ENCODE data around the gene PPIG. TPM values are rescaled to one million over a fixed set of nuclear protein-coding genes. Genes with fewer than 3 reads are reported as not detected.

Gene PPIG
- total and polyA plus RNA-seq, 9 of the 15 experiments (the other 6 are each of a cell fraction or from before 2014, with no cell fraction given), result 52.5 to 166 (median 124) TPM

GRCh38 chr2:169656164-169656563, 72.0 kb downstream of the PPIG start:
- ChIA-PET POLR2A (interaction anchor here (0.8 to 3.8 kb wide), 5 partner anchors 8 to 13 kb away, joined by 3 to 11 read pairs (median 6); no protein-coding TSS in a partner anchor), CTCF (ENCODE audit: low intra/inter-chr PET ratio) (no interaction called here)
- Histone ChIP-seq H3K4me2 (ENCODE audit: insufficient read depth, low read length) (peak overlapping the region; percentile 19; the same call in 1 of the 2 replicates), H3K9ac (ENCODE audit: insufficient read depth in 1 of 2, low read depth in 2 of 2, low read length in 2 of 2) (peak overlapping the region in 1 of 2 experiments; percentile 29; a peak in 1 of 4 replicates), H3K9me3 (replicated peaks; ENCODE audit: control insufficient read depth, insufficient read depth, low read depth, low read length) (no peaks in the 10 kb centered on the region), H3K79me2 (ENCODE audit: control insufficient read depth, insufficient read depth, low read length) (no peaks in the 10 kb centered on the region), H3K4me3 (no peak overlapping the region), H3K4me1 (replicated peaks in 1 of 2; ENCODE audit: control insufficient read depth in 2 of 2, insufficient read depth in 2 of 2, low read length in 2 of 2) (peaks cover 6 to 11% of the 10 kb centered on the region in 2 experiments; a peak in 4 of 5 replicates), H3K27ac (ENCODE audit: extremely low read depth, low read depth, low read length) (no peak overlapping the region), H2AFZ (ENCODE audit: low read depth, low read length) (peak overlapping the region; percentile 79), H3K9me1 (ENCODE audit: control insufficient read depth, insufficient read depth, low read length) (no peaks in the 10 kb centered on the region), H3K36me3 (ENCODE audit: control insufficient read depth, insufficient read depth, low read length) (no peaks in the 10 kb centered on the region), H3K27me3 (ENCODE audit: control insufficient read depth in 2 of 2, insufficient read depth in 2 of 2, low read length in 2 of 2) (no peaks in the 10 kb centered on the region), H4K20me1 (replicated peaks; ENCODE audit: control insufficient read depth, insufficient read depth, low read length) (no peaks in the 10 kb centered on the region)
- intact Hi-C loops (cut with micrococcal nuclease) (no loop called here), in situ Hi-C loops (cut with MboI) (no loop called here)
- no peak for DNase-seq (ENCODE audit: extremely low read depth in 1 of 4, low spot score in 3 of 4)
- no TSS peak for BruUV-seq (replicated peaks)
- ATAC-seq, result peak; percentile 44
- FAIRE-seq, result no peak
- 22% methylated on average over 3 of the region's 3 CpGs for WGBS (ENCODE audit: insufficient coverage, low coverage, missing lambda C conversion rate)
- TF ChIP-seq LEF1 (IDR thresholded peaks at IDR 0.05) (no peak), ELF4 (CRISPR knock-in tag; IDR thresholded peaks at IDR 0.05) (peak; percentile 62; the same call in 1 of the 2 replicates), ZC3H8 (IDR thresholded peaks at IDR 0.05) (0 out of 2 replicates have a peak, but pooled peaks have one; percentile 25), TRIM25 (IDR thresholded peaks at IDR 0.05; ENCODE audit: borderline replicate concordance) (0 out of 2 replicates have a peak, but pooled peaks have one; percentile 52), MCM7 (IDR thresholded peaks at IDR 0.05) (0 out of 4 replicates have a peak, but pooled peaks of 1 of the 2 experiments have one; percentile 37), THRB (CRISPR knock-in tag; conservative IDR thresholded peaks at IDR 0.05) (0 out of 2 replicates have a peak, but pooled peaks have one; percentile 25), MTA1 (IDR thresholded peaks at IDR 0.05; ENCODE audit: borderline replicate concordance) (peak; percentile 74), E2F1 (CRISPR knock-in tag; IDR thresholded peaks at IDR 0.05) (no peak), HDGF (IDR thresholded peaks at IDR 0.05) (0 out of 2 replicates have a peak, but pooled peaks have one; percentile 73), HBP1 (CRISPR knock-in tag; IDR thresholded peaks at IDR 0.05) (0 out of 2 replicates have a peak, but pooled peaks have one; percentile 29), GATAD2A (IDR thresholded peaks at IDR 0.05) (0 out of 2 replicates have a peak, but pooled peaks have one; percentile 41), MTA2 (IDR thresholded peaks at IDR 0.05; ENCODE audit: low read depth) (peak; percentile 28; the same call in 1 of the 2 replicates), ZNF217 (CRISPR knock-in tag; IDR thresholded peaks at IDR 0.05) (no peak), ZBTB26 (CRISPR knock-in tag; IDR thresholded peaks at IDR 0.05) (peak; percentile 81)
